ENCODE measurements around the gene PTPN1. TPM values are rescaled to one million over a fixed set of nuclear protein-coding genes. Genes with fewer than 3 reads are reported as not detected.

Gene PTPN1
- total RNA-seq, 1 experiment from 2014 or later = 65.2 TPM

DNA sequence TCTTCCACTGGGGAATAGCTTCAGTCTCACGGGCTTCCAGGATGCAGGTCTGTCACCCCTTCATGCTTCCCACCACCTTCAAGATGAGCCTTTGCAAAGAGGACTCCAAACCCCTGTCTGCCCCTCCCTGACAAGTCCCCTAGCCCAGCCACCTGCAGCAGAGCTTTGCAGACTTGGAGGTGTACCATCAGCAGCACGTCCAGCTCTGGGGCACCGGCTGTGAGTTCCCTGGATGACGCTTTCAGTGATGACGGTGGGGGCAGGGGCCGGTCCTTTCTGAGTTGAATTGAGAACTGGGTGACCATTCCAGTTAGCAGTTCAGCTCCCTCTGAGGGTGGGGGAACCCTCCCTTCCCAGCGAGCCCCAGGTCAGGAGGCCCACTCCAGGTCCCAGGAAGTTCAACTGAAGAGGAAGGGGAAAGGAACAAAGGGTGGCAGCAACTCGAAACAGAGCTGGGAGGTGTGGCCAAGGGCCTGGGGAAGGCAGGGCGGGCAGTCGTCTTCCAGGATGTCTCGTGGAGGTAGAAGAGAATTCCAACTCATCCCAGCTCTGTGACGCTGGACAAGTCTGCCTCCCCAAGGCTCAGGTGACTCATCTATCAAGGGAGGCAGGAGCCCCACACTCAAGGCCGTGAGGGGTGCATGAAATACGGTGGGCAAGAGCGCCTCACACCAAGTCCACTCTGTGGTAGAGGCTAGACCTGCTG, 86.0 kb downstream of the PTPN1 start:
- intact Hi-C loops (cut with micrococcal nuclease; ENCODE audit: unreplicated experiment) = no loop called here
- Histone ChIP-seq H3K36me3 (ENCODE audit: control insufficient read depth, insufficient read depth, low read length) (no peaks in the 10 kb centered on the region), H3K4me1 (no peaks in the 10 kb centered on the region), H3K27me3 (replicated peaks; ENCODE audit: control insufficient read depth, insufficient read depth, low read length) (no peaks in the 10 kb centered on the region), H3K9me3 (no peaks in the 10 kb centered on the region), H3K4me3 (ENCODE audit: low read depth, low read length) (no peak overlapping the region)
- H3K4me1 Mint-ChIP-seq (ENCODE audit: low read depth, unreplicated experiment) = peaks cover 6% of the 10 kb centered on the region
- ChIA-PET CTCF (interaction anchor here (1.0 to 1.3 kb wide), 3 partner anchors 8 to 617 kb away, joined by 3 to 5 read pairs (median 4); no protein-coding TSS in a partner anchor), POLR2A (interaction anchor here (0.5 to 0.6 kb wide), 2 partner anchors 48 to 58 kb away, joined by 3 to 5 read pairs; no protein-coding TSS in a partner anchor)
- TF ChIP-seq, protein P1, sequence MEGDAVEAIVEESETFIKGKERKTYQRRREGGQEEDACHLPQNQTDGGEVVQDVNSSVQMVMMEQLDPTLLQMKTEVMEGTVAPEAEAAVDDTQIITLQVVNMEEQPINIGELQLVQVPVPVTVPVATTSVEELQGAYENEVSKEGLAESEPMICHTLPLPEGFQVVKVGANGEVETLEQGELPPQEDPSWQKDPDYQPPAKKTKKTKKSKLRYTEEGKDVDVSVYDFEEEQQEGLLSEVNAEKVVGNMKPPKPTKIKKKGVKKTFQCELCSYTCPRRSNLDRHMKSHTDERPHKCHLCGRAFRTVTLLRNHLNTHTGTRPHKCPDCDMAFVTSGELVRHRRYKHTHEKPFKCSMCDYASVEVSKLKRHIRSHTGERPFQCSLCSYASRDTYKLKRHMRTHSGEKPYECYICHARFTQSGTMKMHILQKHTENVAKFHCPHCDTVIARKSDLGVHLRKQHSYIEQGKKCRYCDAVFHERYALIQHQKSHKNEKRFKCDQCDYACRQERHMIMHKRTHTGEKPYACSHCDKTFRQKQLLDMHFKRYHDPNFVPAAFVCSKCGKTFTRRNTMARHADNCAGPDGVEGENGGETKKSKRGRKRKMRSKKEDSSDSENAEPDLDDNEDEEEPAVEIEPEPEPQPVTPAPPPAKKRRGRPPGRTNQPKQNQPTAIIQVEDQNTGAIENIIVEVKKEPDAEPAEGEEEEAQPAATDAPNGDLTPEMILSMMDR (IDR thresholded peaks at IDR 0.05; ENCODE audit: insufficient read depth in 1 of 2, low read depth in 1 of 2, low read length in 1 of 2, severe bottlenecking in 1 of 2, unreplicated experiment in 1 of 2) = no peak
- H3K4me3 Mint-ChIP-seq (ENCODE audit: unreplicated experiment) = no peak overlapping the region
- no peak overlapping the region for H3K27ac Mint-ChIP-seq (ENCODE audit: unreplicated experiment)
- no peaks in the 10 kb centered on the region for H3K9me3 Mint-ChIP-seq (ENCODE audit: unreplicated experiment)
- peaks cover 44% of the 10 kb centered on the region for H3K36me3 Mint-ChIP-seq (ENCODE audit: insufficient read depth, unreplicated experiment)
- H3K27me3 Mint-ChIP-seq (ENCODE audit: insufficient read depth, unreplicated experiment) = no peaks in the 10 kb centered on the region
- no peak for DNase-seq
- BruUV-seq (replicated peaks) = no TSS peak

DNA sequence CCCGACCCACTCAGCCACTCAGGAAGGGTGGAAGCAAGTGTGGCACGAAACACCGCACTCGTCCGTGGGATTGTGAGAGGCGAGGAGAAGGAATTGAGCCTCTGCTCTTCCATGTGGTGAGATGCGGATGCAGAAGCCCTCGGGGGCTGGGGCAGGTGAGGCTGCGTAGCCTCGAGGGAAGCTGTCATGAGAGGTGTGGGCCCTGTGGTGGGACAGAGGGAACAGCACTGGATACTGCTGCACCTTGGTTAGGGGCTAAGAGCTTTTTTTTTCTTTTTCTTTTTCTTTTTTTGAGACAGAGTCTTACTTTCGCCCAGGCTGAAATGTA, 86.5 kb downstream of the PTPN1 start:
- Mint-ChIP-seq H3K27ac (ENCODE audit: unreplicated experiment) (no peak overlapping the region), H3K9me3 (ENCODE audit: unreplicated experiment) (no peaks in the 10 kb centered on the region), H3K36me3 (ENCODE audit: insufficient read depth, unreplicated experiment) (peaks cover 44% of the 10 kb centered on the region), H3K4me1 (ENCODE audit: low read depth, unreplicated experiment) (peaks cover 6% of the 10 kb centered on the region), H3K4me3 (ENCODE audit: unreplicated experiment) (no peak overlapping the region), H3K27me3 (ENCODE audit: insufficient read depth, unreplicated experiment) (no peaks in the 10 kb centered on the region)
- Histone ChIP-seq H3K4me1 (no peaks in the 10 kb centered on the region), H3K36me3 (ENCODE audit: control insufficient read depth, insufficient read depth, low read length) (no peaks in the 10 kb centered on the region), H3K9me3 (no peaks in the 10 kb centered on the region), H3K27me3 (replicated peaks; ENCODE audit: control insufficient read depth, insufficient read depth, low read length) (no peaks in the 10 kb centered on the region), H3K4me3 (ENCODE audit: low read depth, low read length) (no peak overlapping the region)
- TF ChIP-seq, protein P1 (IDR thresholded peaks at IDR 0.05; ENCODE audit: insufficient read depth in 1 of 2, low read depth in 1 of 2, low read length in 1 of 2, severe bottlenecking in 1 of 2, unreplicated experiment in 1 of 2) = no peak
- POLR2A ChIA-PET = interaction anchor here (0.5 kb wide), 1 partner anchor 59 kb away, joined by 5 read pairs; no protein-coding TSS in a partner anchor
- no peak for DNase-seq
- no TSS peak for BruUV-seq (replicated peaks)
- intact Hi-C loops (cut with micrococcal nuclease; ENCODE audit: unreplicated experiment) = no loop called here
- CTCF ChIA-PET = interaction anchor here (1.1 kb wide), 1 partner anchor 8 kb away, joined by 4 read pairs; no protein-coding TSS in a partner anchor

GRCh38 chr20:50597406-50597969, 87.3 kb downstream of the PTPN1 start:
- Mint-ChIP-seq H3K36me3 (ENCODE audit: insufficient read depth, unreplicated experiment) (peaks cover 42% of the 10 kb centered on the region), H3K27ac (ENCODE audit: unreplicated experiment) (no peak overlapping the region), H3K4me1 (ENCODE audit: low read depth, unreplicated experiment) (peaks cover 6% of the 10 kb centered on the region), H3K27me3 (ENCODE audit: insufficient read depth, unreplicated experiment) (no peaks in the 10 kb centered on the region), H3K4me3 (ENCODE audit: unreplicated experiment) (no peak overlapping the region), H3K9me3 (ENCODE audit: unreplicated experiment) (no peaks in the 10 kb centered on the region)
- BruUV-seq (replicated peaks) = no TSS peak
- TF ChIP-seq, protein P1 (IDR thresholded peaks at IDR 0.05; ENCODE audit: insufficient read depth in 1 of 2, low read depth in 1 of 2, low read length in 1 of 2, severe bottlenecking in 1 of 2, unreplicated experiment in 1 of 2) = no peak
- POLR2A ChIA-PET = interaction anchor here (0.7 kb wide), 1 partner anchor 194 kb away, joined by 3 read pairs; no protein-coding TSS in a partner anchor
- no peaks in the 10 kb centered on the region for H3K36me3 ChIP-seq (ENCODE audit: control insufficient read depth, insufficient read depth, low read length)
- H3K4me3 ChIP-seq (ENCODE audit: low read depth, low read length) = no peak overlapping the region
- no peaks in the 10 kb centered on the region for H3K4me1 ChIP-seq
- no peaks in the 10 kb centered on the region for H3K27me3 ChIP-seq (replicated peaks; ENCODE audit: control insufficient read depth, insufficient read depth, low read length)
- intact Hi-C loops (cut with micrococcal nuclease; ENCODE audit: unreplicated experiment) = no loop called here
- no peak for DNase-seq
- H3K9me3 ChIP-seq = no peaks in the 10 kb centered on the region
- CTCF ChIA-PET = interaction anchor here (0.8 kb wide), 1 partner anchor 11 kb away, joined by 4 read pairs; no protein-coding TSS in a partner anchor

All from Caco-2 (cell line).